Transverse colon (tissue), 4 donors: ENCODE results near the gene ADAM23. TPM values are rescaled to one million over a fixed set of nuclear protein-coding genes. Genes with fewer than 3 reads are reported as not detected.

Experiments
- DNase-seq: peaks from one replicate; pipeline ENCODE4 v3.0.0-alpha.2; 2019
- H3K27ac ChIP-seq, 4 donors: fragments of 200-600 bp; sonication (generic); 2 replicates each; pipeline ENCODE4 v1.5.1; 2016 to 2018; ENCODE audit warnings: inconsistent platforms in 4 of 4
- H3K27me3 ChIP-seq: fragments of 200-600 bp; sonication (generic); 2 replicates; pipeline ENCODE4 v1.5.1; 2017; ENCODE audit warnings: inconsistent platforms
- H3K36me3 ChIP-seq, 4 donors: fragments of 200-600 bp; sonication (generic); 2 replicates each; pipeline ENCODE4 v1.5.1; 2017 to 2019; ENCODE audit warnings: inconsistent platforms in 4 of 4
- H3K4me1 ChIP-seq, 4 donors: fragments of 200-600 bp; sonication (generic); 2 replicates each; pipeline ENCODE4 v1.5.1; 2017 to 2020; ENCODE audit warnings: inconsistent platforms in 4 of 4
- H3K4me3 ChIP-seq, 4 donors: fragments of 200-600 bp; sonication (generic); 1 replicate in 1 of 4; 2 replicates in 3 of 4; pipeline versions ENCODE4 v1.5.1 to v1.6.1; 2017 to 2019; ENCODE audit warnings: inconsistent platforms in 4 of 4
- H3K9me3 ChIP-seq, 2 donors: fragments of 200-600 bp; sonication (generic); 2 replicates each; pipeline ENCODE4 v1.5.1; 2017 to 2019; ENCODE audit warnings: inconsistent platforms in 2 of 2
- EP300 ChIP-seq: sonication (generic); formaldehyde crosslinking; IDR thresholded peaks from one replicate; pipeline ENCODE4 v1.6.1; 2017; ENCODE audit warnings: antibody characterized with exemption, low read depth
- POLR2A ChIP-seq: fragments of 450-650 bp; IDR thresholded peaks from one replicate; pipeline ENCODE4 v1.6.1; 2016; ENCODE audit warnings: antibody characterized with exemption, mild to moderate bottlenecking, moderate library complexity
- POLR2AphosphoS5 ChIP-seq, 3 donors: sonication (generic); formaldehyde crosslinking; IDR thresholded peaks; one replicate each; pipeline ENCODE4 v1.6.1; 2016; ENCODE audit warnings: antibody characterized with exemption in 3 of 3
- WGBS, 2 donors: methylation state at CpG; one replicate each; pipeline ENCODE4 v1.1.5; 2018; ENCODE audit warnings: low coverage in 1 of 2; 5-methylcytosine and 5-hydroxymethylcytosine counted together
- in situ Hi-C, 4 donors: fragments of 200-750 bp; cut with MboI; loops; one replicate each; pipeline versions ENCODE4 v1.15.0 to v1.15.1; 2017; ENCODE audit warnings: low sequenced_read_pairs in 3 of 4, low pct_ligation_motif_present in 1 of 4, low pct_unique_long_range_greater_than_20kb in 1 of 4
- intact Hi-C: fragments of 100-400 bp; cut with DNase I; formaldehyde crosslinking; loops from one replicate; pipeline ENCODE4 v1.15.1; 2023; ENCODE audit warnings: low total_unique reads
- total RNA-seq, 4 donors: library from RNA; depleted of rRNA; stranded (reverse); fragments of >200 nt; gene quantifications; one replicate each; pipeline ENCODE4 v1.1.0, GENCODE V29; 2016
- TF ChIP-seq, protein P1 (sequence below), 5 experiments: fragments of 200-600 bp in 3 of 5; fragments of 450-650 bp in 2 of 5; sonication (generic) in 3 of 5; IDR thresholded peaks; 1 replicate in 2 of 5; 2 replicates in 3 of 5; pipeline ENCODE4 v1.5.1; 2016 to 2017; ENCODE audit warnings: antibody characterized with exemption in 5 of 5, inconsistent platforms in 3 of 5, mild to moderate bottlenecking in 2 of 5, moderate library complexity in 1 of 5

Gene ADAM23
- total RNA-seq, 4 donors from 2014 or later: 1.2 to 4.5 (median 2.2) TPM; not detected in 1

DNA sequence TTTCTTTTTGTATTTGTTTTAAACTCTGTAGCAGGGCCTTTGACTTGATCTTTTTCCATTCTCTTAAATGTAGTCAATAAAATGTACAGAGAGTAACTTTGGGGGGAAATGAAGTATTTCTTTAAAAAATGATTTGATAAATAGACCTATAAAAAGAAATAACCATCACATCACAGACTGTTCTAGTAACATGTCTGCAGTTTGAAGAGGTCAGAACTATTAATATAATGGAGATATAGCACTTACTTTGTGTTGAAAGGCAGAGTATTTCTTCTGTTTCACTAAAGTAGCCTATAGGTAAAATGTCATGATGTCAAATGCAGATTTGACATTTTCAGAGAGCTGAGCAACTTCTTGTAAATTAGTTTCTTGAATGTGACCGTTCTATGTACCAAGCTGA is 143.3 kb downstream of the ADAM23 start:
- Histone ChIP-seq H3K4me3 (no peak overlapping the region), H3K9me3 (no peaks in the 10 kb centered on the region), H3K4me1 (peaks cover 0 to 4% (median 0%) of the 10 kb centered on the region in 4 donors), H3K27me3 (no peaks in the 10 kb centered on the region), H3K27ac (no peak overlapping the region), H3K36me3 (no peaks in the 10 kb centered on the region)
- intact Hi-C loops: no loop called here
- in situ Hi-C loops: no loop called here
- no peak for DNase-seq
- TF ChIP-seq EP300: no peak
- 70 to 91% methylated on average over 1 of the region's 1 CpG for WGBS, 2 donors

DNA sequence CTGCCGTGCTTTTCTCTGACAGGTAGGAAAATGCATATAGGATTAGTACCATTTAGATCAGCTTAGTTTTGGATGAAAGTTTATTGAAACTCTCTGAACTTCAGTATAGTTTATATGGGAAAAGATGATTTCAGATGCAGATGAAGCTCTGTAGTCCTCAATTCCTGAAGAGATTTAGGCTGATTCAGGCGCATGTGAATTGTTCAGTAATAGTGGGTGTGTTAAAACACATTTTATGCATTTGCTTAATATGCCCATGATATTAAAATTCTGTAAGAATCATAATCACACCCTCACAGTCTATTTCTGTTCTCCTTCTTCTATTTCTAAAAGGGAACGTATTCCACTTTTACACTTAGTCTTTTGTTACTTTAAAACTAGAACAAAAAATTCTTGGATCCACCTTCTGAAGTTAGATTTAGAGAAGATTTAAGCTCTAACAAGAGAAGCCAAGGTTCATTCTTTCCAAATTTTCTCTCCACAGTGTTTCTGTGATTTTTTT is 154.4 kb downstream of the ADAM23 start:
- no peaks in the 10 kb centered on the region for H3K36me3 ChIP-seq
- 88 to 98% methylated on average over 3 of the region's 3 CpGs for WGBS, 2 donors
- in situ Hi-C loops: no loop called here

DNA sequence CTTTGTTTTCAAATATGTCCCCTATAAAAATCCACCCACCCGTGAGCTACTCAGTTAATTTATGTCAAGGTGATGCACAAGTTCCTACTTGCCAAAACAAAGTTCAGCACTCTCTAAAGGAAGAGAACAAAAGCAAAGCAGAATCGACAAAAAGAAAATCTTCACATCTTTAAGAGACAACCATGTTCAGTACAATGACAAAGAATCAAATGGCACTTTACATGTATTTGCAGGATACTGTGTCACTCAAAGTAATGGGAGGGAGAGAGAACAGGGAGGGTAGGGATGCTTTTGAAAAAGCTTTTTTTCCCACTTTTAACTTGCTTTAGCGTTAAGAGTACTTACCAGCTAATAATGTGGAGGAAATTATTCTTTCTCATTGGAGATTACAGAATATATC is 159.9 kb downstream of the ADAM23 start:
- TF ChIP-seq EP300: no peak
- no peak for TF ChIP-seq POLR2AphosphoS5 (IDR thresholded peaks at IDR 0.05)
- TF ChIP-seq, protein P1, sequence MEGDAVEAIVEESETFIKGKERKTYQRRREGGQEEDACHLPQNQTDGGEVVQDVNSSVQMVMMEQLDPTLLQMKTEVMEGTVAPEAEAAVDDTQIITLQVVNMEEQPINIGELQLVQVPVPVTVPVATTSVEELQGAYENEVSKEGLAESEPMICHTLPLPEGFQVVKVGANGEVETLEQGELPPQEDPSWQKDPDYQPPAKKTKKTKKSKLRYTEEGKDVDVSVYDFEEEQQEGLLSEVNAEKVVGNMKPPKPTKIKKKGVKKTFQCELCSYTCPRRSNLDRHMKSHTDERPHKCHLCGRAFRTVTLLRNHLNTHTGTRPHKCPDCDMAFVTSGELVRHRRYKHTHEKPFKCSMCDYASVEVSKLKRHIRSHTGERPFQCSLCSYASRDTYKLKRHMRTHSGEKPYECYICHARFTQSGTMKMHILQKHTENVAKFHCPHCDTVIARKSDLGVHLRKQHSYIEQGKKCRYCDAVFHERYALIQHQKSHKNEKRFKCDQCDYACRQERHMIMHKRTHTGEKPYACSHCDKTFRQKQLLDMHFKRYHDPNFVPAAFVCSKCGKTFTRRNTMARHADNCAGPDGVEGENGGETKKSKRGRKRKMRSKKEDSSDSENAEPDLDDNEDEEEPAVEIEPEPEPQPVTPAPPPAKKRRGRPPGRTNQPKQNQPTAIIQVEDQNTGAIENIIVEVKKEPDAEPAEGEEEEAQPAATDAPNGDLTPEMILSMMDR (IDR thresholded peaks at IDR 0.05): no peak
- TF ChIP-seq POLR2A: no peak
- WGBS, 2 donors: 72 to 76% methylated on average over 3 of the region's 3 CpGs
- H3K4me1 ChIP-seq: no peaks in the 10 kb centered on the region
- intact Hi-C loops: no loop called here
- no peak overlapping the region for H3K4me3 ChIP-seq
- DNase-seq: no peak
- no peaks in the 10 kb centered on the region for H3K27me3 ChIP-seq
- H3K9me3 ChIP-seq: no peaks in the 10 kb centered on the region
- no peak overlapping the region for H3K27ac ChIP-seq
- no peaks in the 10 kb centered on the region for H3K36me3 ChIP-seq
- in situ Hi-C loops: no loop called here

More for the DNA sequence above, 154.4 kb downstream of the ADAM23 start:
- DNase-seq: no peak
- no peaks in the 10 kb centered on the region for H3K4me1 ChIP-seq
- TF ChIP-seq POLR2A (no peak), EP300 (no peak)
- TF ChIP-seq, protein P1 (IDR thresholded peaks at IDR 0.05): no peak
- H3K27ac ChIP-seq: no peak overlapping the region
- intact Hi-C loops: no loop called here
- no peak overlapping the region for H3K4me3 ChIP-seq
- no peaks in the 10 kb centered on the region for H3K9me3 ChIP-seq
- H3K27me3 ChIP-seq: no peaks in the 10 kb centered on the region

DNA sequence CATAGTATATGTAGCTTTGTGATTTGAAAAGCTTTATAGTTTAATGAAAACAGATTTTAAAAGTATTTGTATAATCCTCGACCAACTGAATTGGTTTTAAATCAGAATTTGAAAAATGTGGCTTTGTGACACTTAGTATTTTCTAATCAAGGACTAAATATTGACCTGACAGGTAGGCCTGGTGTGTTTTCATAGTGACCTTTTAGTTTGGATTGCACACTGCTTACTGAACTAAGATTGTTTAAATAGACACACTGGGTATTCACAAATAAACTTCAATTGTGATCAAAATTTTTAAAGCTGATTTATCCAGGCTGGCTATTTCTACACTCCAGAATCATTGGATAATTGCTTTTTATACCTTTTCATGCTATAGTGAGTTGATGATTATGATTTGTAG is 167.1 kb downstream of the ADAM23 start:
- in situ Hi-C loops: no loop called here
- intact Hi-C loops: no loop called here
- Histone ChIP-seq H3K27ac (no peak overlapping the region), H3K4me1 (no peaks in the 10 kb centered on the region), H3K4me3 (no peak overlapping the region), H3K36me3 (no peaks in the 10 kb centered on the region), H3K27me3 (no peaks in the 10 kb centered on the region), H3K9me3 (no peaks in the 10 kb centered on the region)
- no peak for DNase-seq
- 61 to 75% methylated on average over 1 of the region's 1 CpG for WGBS, 2 donors
- no peak for TF ChIP-seq POLR2A
- TF ChIP-seq POLR2AphosphoS5 (IDR thresholded peaks at IDR 0.05): no peak
- TF ChIP-seq EP300: no peak
- TF ChIP-seq, protein P1 (IDR thresholded peaks at IDR 0.05): no peak

DNA sequence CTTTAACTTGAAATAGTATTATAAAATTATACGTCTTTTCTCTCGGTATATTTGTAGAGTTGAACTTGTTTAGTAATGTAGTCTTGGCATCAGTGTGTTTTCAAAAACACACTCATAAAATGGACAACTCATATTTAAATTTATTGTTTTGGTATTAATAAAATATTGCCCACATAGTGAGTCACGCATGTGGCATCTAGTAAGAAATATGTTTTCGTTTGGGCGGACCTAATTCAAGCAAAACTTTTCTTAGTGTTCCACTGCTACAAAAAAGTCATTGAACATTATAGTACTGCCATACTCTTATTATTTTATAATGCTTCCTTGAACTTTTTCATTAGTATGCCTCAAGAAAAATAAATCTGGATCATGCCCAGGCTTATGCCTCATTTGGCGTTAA is 167.9 kb downstream of the ADAM23 start:
- no peak for DNase-seq
- intact Hi-C loops (no loop called here), in situ Hi-C loops (no loop called here)
- H3K4me3 ChIP-seq: no peak overlapping the region
- WGBS, 2 donors: 96% methylated on average over 6 of the region's 6 CpGs
- H3K4me1 ChIP-seq: no peaks in the 10 kb centered on the region
- TF ChIP-seq POLR2AphosphoS5 (IDR thresholded peaks at IDR 0.05) (no peak), EP300 (no peak), POLR2A (no peak)
- TF ChIP-seq, protein P1 (IDR thresholded peaks at IDR 0.05): no peak
- no peaks in the 10 kb centered on the region for H3K36me3 ChIP-seq
- no peaks in the 10 kb centered on the region for H3K27me3 ChIP-seq
- no peak overlapping the region for H3K27ac ChIP-seq
- no peaks in the 10 kb centered on the region for H3K9me3 ChIP-seq
